ENCODE data around the gene PIGN. TPM values are rescaled to one million over a fixed set of nuclear protein-coding genes. Genes with fewer than 3 reads are reported as not detected.

Gene PIGN
- total RNA-seq, 3 donors from 2014 or later: 33.1 to 67.2 (median 47.9) TPM

GRCh38 chr18:62030091-62030985 lies 156.5 kb downstream of the PIGN start:
- H3K9me3 ChIP-seq: no peaks in the 10 kb centered on the region
- H3K36me3 ChIP-seq: no peaks in the 10 kb centered on the region
- DNase-seq (ENCODE audit: low spot score in 2 of 2): no peak
- intact Hi-C loops (cut with DNase I; ENCODE audit: low total_unique reads): no loop called here
- H3K4me1 ChIP-seq: no peaks in the 10 kb centered on the region
- H3K27me3 ChIP-seq: no peaks in the 10 kb centered on the region
- TF ChIP-seq POLR2A (IDR thresholded peaks at IDR 0.05): no peak
- TF ChIP-seq POLR2AphosphoS5 (IDR thresholded peaks at IDR 0.05): no peak
- TF ChIP-seq CTCF (IDR thresholded peaks at IDR 0.05): no peak
- H3K27ac ChIP-seq: no peak overlapping the region
- H3K4me3 ChIP-seq: no peak overlapping the region

DNA sequence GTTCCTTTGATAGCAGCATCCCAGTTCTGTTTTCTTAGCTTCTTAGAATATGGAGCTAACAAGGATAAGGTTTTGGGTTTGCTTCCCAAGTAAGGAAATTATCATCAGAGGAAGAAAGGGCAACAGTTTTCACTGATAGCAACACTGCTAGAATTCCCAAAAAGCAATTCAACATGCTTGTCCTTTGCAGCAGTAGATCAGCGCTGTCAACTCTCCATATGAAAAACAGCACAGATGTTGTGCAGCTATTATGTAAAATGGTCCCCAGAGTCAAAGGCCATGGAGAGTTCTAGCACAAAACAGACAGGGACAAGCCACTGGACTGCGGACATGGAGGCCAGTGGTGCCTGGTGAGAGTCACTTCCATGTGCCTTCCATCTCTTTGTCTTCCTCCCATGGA lies 158.1 kb downstream of the PIGN start:
- Histone ChIP-seq H3K36me3 (no peaks in the 10 kb centered on the region), H3K9me3 (no peaks in the 10 kb centered on the region), H3K27me3 (no peaks in the 10 kb centered on the region), H3K27ac (no peak overlapping the region), H3K4me1 (no peaks in the 10 kb centered on the region), H3K4me3 (no peak overlapping the region)
- intact Hi-C loops (cut with DNase I; ENCODE audit: low total_unique reads): no loop called here
- no peak for DNase-seq (ENCODE audit: low spot score in 2 of 2)
- no peak for TF ChIP-seq CTCF (IDR thresholded peaks at IDR 0.05)
- no peak for TF ChIP-seq POLR2AphosphoS5 (IDR thresholded peaks at IDR 0.05)
- TF ChIP-seq POLR2A (IDR thresholded peaks at IDR 0.05): no peak

DNA sequence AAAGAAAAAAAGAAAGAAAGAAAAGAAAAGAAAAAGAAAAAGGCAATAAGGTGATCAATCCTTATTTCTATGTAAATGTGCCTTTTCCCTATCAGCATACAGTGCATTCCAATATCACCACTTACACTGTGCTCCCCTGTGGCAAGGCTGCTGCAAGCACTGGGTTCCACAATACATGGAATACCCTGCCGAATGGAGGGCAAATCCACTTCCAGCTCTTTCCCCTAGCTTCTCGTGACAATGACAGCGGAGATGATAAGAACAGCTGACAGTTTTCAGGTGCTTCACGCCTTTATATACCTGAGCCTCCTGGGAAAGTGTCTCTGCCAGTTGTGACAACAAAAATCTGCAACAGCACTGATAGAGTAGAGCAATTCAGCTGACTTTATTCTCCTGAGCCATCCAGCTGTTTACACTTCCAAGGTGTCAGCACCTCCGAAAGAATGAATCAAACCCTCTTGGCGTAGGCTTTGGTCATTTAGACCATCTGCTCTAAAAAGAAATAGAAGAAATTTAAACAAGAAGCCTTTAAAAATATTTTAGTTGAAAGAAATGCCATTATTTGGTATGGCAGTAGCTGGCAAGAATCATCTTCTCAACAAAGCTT lies 158.8 kb downstream of the PIGN start:
- H3K27me3 ChIP-seq: no peaks in the 10 kb centered on the region
- TF ChIP-seq POLR2A (IDR thresholded peaks at IDR 0.05) (no peak), CTCF (IDR thresholded peaks at IDR 0.05) (no peak), POLR2AphosphoS5 (IDR thresholded peaks at IDR 0.05) (no peak)
- H3K36me3 ChIP-seq: no peaks in the 10 kb centered on the region
- H3K4me3 ChIP-seq: no peak overlapping the region
- H3K9me3 ChIP-seq: no peaks in the 10 kb centered on the region
- intact Hi-C loops (cut with DNase I; ENCODE audit: low total_unique reads): no loop called here
- H3K27ac ChIP-seq: no peak overlapping the region
- DNase-seq (ENCODE audit: low spot score in 2 of 2): no peak
- H3K4me1 ChIP-seq: no peaks in the 10 kb centered on the region

DNA sequence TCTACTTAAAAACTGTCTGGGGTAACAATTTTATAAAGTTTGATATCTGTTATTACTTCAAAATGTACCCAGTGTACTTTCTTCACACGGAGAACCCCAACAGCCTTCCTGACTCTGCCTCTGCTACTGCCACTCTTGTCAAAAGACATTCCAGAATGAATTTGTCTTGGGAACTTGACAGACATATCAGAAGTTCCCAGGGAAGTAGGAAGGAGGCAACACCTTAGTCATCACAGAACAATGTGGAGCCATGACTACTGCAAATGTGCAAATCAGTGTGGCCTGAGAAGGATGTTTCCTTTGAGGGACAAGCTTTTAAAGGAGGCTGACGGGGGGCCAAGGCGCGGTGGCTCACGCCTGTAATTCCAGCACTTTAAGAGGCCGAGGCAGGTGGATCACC lies 160.3 kb downstream of the PIGN start:
- H3K27me3 ChIP-seq: no peaks in the 10 kb centered on the region
- DNase-seq (ENCODE audit: low spot score in 2 of 2): no peak
- no peak overlapping the region for H3K27ac ChIP-seq
- no peak for TF ChIP-seq POLR2AphosphoS5 (IDR thresholded peaks at IDR 0.05)
- no peak for TF ChIP-seq CTCF (IDR thresholded peaks at IDR 0.05)
- TF ChIP-seq POLR2A (IDR thresholded peaks at IDR 0.05): no peak
- no peaks in the 10 kb centered on the region for H3K9me3 ChIP-seq
- no peaks in the 10 kb centered on the region for H3K36me3 ChIP-seq
- H3K4me1 ChIP-seq: no peaks in the 10 kb centered on the region
- intact Hi-C loops (cut with DNase I; ENCODE audit: low total_unique reads): no loop called here
- no peak overlapping the region for H3K4me3 ChIP-seq

DNA sequence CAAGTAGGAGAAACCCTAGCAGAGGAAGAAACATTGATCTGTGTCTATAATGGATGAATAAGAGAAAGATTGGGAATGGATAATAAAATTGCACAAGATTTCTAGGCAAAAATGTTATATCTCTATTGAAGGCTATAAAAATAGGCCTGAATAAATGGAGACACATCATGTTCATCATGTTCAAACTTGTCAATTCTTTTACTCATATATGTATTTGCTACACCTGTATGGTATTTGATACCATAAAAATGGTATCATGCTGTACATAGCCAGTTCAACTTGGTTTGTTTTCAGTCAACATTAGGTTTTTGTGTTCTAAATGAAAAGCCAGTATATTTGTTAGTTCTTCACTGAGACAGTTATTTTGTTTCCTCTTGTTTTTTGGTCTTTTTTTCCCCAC lies 161.9 kb downstream of the PIGN start:
- no peaks in the 10 kb centered on the region for H3K27me3 ChIP-seq
- no peaks in the 10 kb centered on the region for H3K9me3 ChIP-seq
- H3K4me3 ChIP-seq: no peak overlapping the region
- intact Hi-C loops (cut with DNase I; ENCODE audit: low total_unique reads): no loop called here
- no peaks in the 10 kb centered on the region for H3K36me3 ChIP-seq
- no peak for TF ChIP-seq POLR2A (IDR thresholded peaks at IDR 0.05)
- TF ChIP-seq CTCF (IDR thresholded peaks at IDR 0.05): no peak
- TF ChIP-seq POLR2AphosphoS5 (IDR thresholded peaks at IDR 0.05): no peak
- no peaks in the 10 kb centered on the region for H3K4me1 ChIP-seq
- no peak for DNase-seq (ENCODE audit: low spot score in 2 of 2)
- H3K27ac ChIP-seq: no peak overlapping the region

Data from breast epithelium (tissue), 4 donors.